HG02571 (cell line): ENCODE results near the gene SNX15.

ENCODE experiments used
- ATAC-seq: cut with Tn5 transposase; IDR thresholded peaks from one replicate; pipeline ENCODE4 v1.9.1; 2021; ENCODE audit warnings: mild to moderate bottlenecking, moderate library complexity; ENCODE audit not compliant: unreplicated experiment

Gene SNX15

DNA sequence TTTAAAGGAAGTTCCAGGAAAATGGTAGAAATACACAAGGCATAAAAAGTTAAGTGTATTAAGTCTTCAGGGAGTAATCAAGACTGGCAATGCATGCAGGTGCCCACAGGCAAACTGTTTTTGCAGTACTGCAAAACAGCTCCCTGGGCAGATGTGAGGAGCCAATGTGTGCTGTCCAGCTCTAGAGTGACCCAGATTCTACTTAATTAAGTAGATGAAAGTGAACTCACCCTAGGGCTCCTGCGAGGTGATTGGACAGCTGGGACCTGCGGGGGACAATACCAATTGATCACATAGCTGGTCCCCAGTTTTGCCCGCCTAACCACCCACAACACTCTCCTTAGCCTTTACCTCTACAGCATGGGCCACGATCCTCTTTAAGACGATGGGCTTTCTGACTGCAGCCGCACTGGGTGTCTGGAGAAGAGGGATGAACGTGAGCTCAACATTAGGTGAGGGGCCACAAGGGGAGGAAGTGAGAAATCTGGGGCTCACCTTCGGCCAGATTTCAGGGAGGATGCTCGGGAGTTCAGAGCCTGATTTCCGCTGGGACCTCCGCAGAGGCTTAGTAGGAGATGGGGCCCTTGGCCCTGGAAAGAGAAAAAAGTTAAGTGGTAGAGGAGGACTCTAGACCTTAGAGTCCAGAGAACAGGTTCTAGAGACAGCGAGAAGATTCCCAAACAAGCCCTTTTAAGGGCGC, 56.0 kb downstream of the SNX15 start:
- ATAC-seq = no peak

DNA sequence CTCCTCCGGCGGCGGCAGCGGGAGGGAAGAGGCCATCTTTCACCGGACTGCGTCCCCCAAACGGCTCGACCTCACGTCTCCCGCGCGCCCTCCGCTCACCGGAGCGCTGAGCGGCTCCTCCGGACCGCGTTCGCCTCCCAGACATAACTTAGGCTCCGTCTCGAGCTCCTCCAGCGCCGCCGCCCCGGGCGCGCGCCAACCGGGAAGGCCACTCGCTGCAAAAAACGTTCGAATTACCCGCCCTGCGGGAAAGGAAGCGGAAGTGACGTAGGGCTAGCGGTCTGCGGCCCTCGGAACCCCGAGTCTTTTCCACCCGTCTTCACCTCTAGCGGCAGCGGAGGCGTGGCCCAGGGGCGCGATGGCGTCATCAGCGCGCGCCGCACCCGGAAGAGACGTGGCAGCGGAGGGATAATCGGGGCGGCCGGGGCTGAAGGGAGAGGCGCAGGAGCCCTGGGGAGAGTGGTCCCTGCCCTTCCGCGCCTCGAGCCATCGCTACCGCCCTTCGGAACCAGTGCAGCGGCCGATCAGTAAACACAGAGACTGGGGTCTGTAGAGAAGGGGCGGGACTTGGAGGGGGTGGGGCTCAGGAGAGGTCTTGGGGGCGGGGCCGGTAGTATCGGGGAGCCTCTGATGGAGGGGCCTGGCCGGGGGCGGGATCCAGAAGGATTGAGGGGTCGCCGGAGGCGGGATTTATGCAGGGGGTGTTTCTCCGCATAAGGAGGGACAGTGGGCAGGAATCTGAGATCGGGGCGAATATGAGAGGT, 56.8 kb downstream of the SNX15 start, which contains the start of the genes CDCA5 and ZFPL1:
TSS of gene CDCA5 (minus strand) at position 207 of the 764 bp plus-strand sequence. CDS start at position 145, 62 bp downstream.
TSS of gene ZFPL1 (plus strand) at position 389 of the 764 bp plus-strand sequence. CDS start 477 bp downstream, outside the sequence.
- peak; percentile 73 for ATAC-seq

DNA sequence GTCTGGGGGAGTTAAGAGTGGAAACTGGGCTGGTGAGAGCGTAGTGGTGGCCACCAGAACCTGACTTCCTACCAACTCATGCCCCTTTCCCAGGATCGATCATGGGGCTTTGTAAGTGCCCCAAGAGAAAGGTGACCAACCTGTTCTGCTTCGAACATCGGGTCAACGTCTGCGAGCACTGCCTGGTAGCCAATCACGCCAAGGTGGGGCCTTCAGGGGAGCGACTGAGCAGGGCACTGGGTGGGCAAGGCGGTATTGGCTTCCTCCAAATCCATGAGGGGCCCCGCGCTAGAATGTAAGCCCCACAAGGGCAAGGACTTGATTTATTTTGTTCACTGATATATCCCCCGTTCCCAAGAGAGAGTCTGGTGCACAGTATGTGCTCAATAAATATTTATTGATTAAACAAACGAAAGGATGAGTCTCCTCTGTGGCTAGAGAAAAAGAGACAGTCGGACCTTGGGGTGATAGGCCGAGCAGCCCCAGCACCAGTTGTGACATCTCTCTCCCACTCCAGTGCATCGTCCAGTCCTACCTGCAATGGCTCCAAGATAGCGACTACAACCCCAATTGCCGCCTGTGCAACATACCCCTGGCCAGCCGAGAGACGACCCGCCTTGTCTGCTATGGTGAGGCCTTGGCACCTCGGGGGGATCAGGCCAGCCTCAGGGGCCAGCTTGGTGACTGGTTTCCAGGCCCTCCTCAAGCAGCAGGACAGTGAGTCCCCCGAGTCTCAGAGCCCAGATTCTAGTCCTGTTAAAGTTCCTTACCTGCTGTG, 57.5 kb downstream of the SNX15 start:
- no peak for ATAC-seq

DNA sequence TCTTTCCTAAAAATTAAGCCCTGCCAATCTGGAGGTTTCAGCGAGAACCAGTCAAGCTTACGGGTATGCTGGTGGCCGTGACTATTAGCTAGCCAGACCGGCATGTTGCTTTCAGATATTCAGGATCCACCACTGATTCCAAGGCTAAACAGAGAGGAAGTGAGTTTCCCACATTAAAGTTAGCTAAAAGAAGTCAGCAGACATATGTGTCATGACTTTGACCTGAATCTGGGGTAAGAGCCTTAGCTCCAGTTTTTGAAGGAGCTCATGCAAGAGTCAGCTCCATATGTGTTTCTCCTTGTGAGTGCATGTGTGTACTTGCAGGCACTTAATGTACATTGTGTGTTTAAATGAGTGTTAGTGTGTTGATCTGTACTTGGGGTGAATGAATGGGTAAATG, 58.2 kb downstream of the SNX15 start:
- ATAC-seq = no peak

DNA sequence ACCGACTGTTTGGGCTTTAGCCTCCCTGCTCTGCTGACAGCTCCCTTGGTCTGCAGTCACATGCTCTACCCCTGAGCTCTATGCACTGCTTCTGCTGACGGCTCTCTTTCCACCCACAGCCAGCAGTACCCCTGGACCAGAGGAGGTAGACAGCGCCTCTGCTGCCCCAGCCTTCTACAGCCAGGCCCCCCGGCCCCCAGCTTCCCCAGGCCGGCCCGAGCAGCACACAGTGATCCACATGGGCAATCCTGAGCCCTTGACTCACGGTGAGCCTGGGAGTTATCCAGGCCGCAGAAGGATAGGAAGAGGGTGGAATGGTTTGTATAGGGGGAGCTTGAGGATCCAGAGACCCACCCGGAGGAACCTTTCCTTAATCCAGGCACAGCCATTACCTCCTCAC, 59.6 kb downstream of the SNX15 start:
- ATAC-seq = no peak

DNA sequence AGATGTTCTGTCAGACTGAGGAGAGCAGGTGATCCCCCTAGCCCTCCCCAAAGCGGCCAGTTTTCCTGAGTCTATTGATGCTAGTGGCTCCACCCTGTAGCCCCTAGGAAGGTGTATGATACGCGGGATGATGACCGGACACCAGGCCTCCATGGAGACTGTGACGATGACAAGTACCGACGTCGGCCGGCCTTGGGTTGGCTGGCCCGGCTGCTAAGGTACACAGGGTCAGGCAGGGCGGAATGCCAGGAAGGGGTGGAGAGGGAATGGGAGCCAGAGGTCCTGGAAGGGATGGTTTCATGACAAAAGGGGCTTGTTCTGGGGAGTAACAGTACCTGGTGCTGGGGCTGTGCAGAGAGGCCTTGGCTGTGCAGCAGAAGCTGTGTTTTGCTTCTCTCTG, 60.0 kb downstream of the SNX15 start:
- ATAC-seq = no peak

DNA sequence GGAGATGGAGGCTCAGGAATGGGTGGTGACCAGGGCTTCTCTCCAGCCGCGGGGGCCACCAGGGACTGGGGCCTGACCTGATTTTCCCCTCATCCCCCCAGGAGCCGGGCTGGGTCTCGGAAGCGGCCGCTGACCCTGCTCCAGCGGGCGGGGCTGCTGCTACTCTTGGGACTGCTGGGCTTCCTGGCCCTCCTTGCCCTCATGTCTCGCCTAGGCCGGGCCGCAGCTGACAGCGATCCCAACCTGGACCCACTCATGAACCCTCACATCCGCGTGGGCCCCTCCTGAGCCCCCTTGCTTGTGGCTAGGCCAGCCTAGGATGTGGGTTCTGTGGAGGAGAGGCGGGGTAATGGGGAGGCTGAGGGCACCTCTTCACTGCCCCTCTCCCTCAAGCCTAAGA, 60.6 kb downstream of the SNX15 start:
- ATAC-seq = no peak

DNA sequence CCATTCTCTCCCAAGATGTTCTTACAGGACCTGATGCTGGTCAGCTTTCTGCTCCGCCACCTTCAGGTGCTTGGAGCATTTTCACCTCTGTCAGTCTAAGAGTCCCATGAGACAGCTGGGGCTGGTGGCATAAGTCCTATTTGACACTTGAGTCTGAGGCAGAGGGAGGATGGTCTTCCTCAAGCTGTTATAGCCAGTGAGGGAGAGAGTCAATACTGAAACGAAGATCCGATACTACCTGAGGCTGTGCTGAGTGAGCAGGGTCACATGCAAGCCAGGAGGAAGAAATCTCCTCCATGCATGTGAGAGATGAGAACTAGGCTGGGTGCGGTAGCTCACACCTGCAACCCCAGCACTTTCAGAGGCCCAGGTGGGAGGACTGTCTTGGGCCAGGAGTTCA, 62.4 kb downstream of the SNX15 start:
- ATAC-seq = no peak
